ENCODE results near the gene CAPN15. TPM values are rescaled to one million over a fixed set of nuclear protein-coding genes. Genes with fewer than 3 reads are reported as not detected.
A peak's percentile ranks its signal among the peaks of the same experiment; 100 is the strongest.

Gene CAPN15
- total RNA-seq, 1 donor from 2014 or later = 45.2 TPM

DNA sequence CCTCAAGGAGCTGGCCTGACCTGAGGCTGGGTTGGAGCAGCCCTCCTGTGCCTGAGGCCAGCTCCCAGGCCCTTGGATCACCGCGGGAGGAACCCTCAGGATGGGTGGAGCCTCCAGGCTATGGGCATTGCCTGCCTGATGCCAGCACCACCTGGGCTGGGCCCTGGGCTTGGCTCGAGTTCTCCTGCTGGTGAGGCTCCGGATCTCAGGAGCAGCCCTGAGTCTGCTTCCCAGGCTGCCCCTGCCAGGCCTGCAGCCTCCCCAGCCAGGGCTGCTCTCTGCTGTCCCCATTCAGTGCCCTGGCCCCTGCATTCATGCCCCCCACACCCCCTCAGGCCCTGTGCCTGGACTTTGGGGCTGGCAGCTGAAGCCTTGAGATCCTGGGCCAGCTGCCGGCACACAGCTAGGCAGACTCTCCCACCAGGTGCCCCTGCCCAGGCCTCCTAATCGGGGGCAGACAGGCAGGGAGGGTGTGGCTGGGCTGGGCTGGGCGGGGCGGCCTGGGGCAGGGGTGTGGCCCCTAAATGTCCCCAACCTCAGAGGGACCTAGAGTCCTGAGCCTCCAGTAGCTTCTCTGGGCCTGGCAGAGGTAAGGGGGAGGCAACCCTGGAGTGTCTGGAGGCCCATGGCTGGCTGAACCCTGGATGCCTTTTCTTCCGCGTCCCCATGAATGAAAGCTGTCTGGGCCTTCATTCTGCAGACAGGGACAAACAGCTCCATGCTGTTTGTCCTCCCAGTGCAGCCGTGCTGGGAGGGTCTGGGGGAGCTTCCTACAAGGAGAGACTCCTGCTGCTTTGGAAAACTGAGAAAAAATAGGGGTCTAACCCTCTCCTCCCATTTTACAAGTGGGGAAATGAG, 41.1 kb downstream of the CAPN15 start:
- TF ChIP-seq, protein P1, sequence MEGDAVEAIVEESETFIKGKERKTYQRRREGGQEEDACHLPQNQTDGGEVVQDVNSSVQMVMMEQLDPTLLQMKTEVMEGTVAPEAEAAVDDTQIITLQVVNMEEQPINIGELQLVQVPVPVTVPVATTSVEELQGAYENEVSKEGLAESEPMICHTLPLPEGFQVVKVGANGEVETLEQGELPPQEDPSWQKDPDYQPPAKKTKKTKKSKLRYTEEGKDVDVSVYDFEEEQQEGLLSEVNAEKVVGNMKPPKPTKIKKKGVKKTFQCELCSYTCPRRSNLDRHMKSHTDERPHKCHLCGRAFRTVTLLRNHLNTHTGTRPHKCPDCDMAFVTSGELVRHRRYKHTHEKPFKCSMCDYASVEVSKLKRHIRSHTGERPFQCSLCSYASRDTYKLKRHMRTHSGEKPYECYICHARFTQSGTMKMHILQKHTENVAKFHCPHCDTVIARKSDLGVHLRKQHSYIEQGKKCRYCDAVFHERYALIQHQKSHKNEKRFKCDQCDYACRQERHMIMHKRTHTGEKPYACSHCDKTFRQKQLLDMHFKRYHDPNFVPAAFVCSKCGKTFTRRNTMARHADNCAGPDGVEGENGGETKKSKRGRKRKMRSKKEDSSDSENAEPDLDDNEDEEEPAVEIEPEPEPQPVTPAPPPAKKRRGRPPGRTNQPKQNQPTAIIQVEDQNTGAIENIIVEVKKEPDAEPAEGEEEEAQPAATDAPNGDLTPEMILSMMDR (IDR thresholded peaks at IDR 0.05) = no peak
- DNase-seq (no peak), ATAC-seq (no peak)
- intact Hi-C loops (cut with DNase I) = no loop called here
- Histone ChIP-seq H3K4me3 (peak overlapping the region; percentile 85), H3K4me1 (peaks cover 37% of the 10 kb centered on the region), H3K9me3 (no peaks in the 10 kb centered on the region), H3K27ac (peak overlapping the region; percentile 87), H3K36me3 (no peaks in the 10 kb centered on the region), H3K27me3 (no peaks in the 10 kb centered on the region)

DNA sequence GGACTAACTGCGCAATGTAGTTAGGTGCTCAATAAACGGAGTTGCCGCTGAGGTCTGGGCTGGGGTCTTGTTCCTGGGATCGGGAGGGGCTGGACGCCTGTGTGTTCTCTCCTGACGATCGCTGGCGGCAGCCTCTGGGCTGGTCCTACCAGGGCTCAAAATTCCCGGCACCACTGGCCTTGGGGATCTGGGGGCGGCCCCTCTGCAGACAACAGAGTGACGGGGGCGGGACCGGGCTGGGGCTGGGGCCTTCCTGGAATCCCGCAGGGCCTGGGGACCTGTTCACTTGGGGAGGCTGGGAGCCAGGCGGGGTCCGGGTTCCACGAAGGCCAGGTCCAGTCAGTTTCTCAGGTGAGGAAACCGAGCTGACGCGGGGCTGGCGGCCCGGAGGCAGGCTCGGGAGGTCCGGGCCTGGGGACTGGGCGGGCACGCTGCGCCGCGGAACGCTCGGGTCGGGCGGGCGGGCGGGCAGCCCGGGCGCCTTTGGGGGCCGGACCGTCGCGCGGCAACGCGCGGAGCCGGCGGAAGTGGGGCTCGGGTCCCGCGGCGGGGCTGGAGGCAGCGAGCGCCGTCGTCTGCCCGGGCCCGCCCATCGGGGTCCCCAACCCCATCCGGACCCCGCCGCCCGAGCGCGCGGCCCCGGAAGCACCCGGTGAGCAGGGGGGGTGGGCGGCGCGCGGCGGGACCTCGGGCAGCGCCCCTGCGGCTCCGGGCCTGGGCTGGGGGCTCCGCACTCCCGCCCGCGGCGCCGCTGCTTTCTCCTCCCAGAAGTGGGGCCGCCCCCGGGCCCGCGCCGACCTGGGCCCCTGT, 42.1 kb downstream of the CAPN15 start, which contains the start of gene PIGQ:
Gene PIGQ (plus strand): TSS at position 524 of the 810 bp plus-strand sequence. CDS start 4,107 bp downstream, outside the sequence.
- TF ChIP-seq, protein P1 (IDR thresholded peaks at IDR 0.05) = no peak
- intact Hi-C loops (cut with DNase I) = no loop called here
- Histone ChIP-seq H3K4me3 (peak within 1 kb of the TSS; percentile 85), H3K27ac (peak within 1 kb of the TSS; percentile 87), H3K4me1 (peaks cover 37% of the 10 kb centered on the region), H3K9me3 (no peaks in the 10 kb centered on the region), H3K27me3 (no peaks in the 10 kb centered on the region), H3K36me3 (peaks cover 2% of the 10 kb centered on the region)
- DNase-seq (peak; percentile 84), ATAC-seq (peak; percentile 74)

DNA sequence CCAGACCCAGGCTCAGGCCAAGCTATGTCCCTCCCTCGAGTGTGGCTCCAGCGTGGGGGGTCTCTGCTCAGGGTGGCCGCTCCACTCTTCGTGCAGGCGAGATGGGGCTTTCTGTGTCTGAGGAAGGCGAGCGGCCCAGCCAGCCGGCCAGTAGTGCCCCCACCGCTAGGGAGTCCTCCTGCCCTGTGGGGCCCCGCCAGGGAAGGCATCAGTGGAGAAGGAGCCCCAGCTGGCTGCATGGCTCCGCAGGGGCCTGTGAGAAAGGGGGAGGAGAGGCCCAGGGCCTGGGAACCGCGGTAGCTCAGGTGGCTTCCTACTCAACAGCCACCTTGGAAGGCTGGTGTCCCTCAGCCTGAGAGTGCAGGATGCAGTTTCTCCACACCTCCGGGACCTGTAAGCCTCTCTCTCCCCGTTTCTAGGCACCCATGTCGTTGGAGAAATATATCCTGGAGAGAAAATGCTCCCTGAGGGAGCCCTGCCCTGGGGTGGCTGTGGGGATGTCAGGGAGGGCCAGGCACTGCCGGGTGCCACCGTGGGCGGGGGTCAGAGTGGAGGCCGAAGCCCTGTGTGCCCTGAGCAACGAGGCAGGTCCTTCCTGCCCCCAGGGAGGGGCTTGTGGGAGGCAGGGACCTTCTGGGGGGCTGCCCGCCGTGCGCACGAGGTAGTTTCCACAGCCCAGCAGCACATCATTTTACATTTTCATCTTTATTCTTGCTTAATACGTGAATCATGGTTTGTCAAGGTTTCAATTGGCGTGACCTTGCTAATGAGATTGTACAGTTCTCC, 45.5 kb downstream of the CAPN15 start:
- Histone ChIP-seq H3K4me1 (peaks cover 16% of the 10 kb centered on the region), H3K27me3 (no peaks in the 10 kb centered on the region), H3K9me3 (no peaks in the 10 kb centered on the region), H3K36me3 (peaks cover 16% of the 10 kb centered on the region), H3K4me3 (no peak overlapping the region), H3K27ac (no peak overlapping the region)
- no peak for DNase-seq
- no peak for ATAC-seq
- TF ChIP-seq, protein P1 (IDR thresholded peaks at IDR 0.05) = no peak
- intact Hi-C loops (cut with DNase I) = no loop called here

DNA sequence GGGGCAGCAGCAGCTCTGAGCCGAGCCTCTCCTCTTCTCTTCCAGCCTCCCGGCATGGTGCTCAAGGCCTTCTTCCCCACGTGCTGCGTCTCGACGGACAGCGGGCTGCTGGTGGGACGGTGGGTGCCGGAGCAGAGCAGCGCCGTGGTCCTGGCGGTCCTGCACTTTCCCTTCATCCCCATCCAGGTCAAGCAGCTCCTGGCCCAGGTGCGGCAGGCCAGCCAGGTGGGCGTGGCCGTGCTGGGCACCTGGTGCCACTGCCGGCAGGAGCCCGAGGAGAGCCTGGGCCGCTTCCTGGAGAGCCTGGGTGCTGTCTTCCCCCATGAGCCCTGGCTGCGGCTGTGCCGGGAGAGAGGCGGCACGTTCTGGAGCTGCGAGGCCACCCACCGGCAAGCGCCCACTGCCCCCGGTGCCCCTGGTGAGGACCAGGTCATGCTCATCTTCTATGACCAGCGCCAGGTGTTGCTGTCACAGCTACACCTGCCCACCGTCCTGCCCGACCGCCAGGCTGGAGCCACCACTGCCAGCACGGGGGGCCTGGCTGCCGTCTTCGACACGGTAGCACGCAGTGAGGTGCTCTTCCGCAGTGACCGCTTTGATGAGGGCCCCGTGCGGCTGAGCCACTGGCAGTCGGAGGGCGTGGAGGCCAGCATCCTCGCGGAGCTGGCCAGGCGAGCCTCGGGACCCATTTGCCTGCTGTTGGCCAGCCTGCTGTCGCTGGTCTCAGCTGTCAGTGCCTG, 46.7 kb downstream of the CAPN15 start:
- intact Hi-C loops (cut with DNase I) = no loop called here
- no peak for DNase-seq
- no peaks in the 10 kb centered on the region for H3K9me3 ChIP-seq
- H3K27me3 ChIP-seq = no peaks in the 10 kb centered on the region
- H3K4me1 ChIP-seq = peaks cover 6% of the 10 kb centered on the region
- ATAC-seq = no peak
- TF ChIP-seq, protein P1 (IDR thresholded peaks at IDR 0.05) = no peak
- no peak overlapping the region for H3K4me3 ChIP-seq
- peaks cover 16% of the 10 kb centered on the region for H3K36me3 ChIP-seq
- H3K27ac ChIP-seq = no peak overlapping the region

Measured in upper lobe of right lung (tissue), 1 donor.